ENCODE measurements around the gene ADCK2.
"Not testable (repeated sequence)": the region's sequence is repeated elsewhere in the genome, so short reads cannot be mapped to it uniquely, and the experiment has no call there.

The ADCK2 gene

GRCh38 chr7:140675726-140676125 is 3.0 kb downstream of the ADCK2 start:
- FAIRE-seq: no peak

- no peak for FAIRE-seq
Observed at GRCh38 chr7:140676306-140676705, 3.6 kb downstream of the ADCK2 start.

- FAIRE-seq: not testable (repeated sequence)
Observed at GRCh38 chr7:140676956-140677355, 4.2 kb downstream of the ADCK2 start.

GRCh38 chr7:140677496-140677895 is 4.8 kb downstream of the ADCK2 start:
- FAIRE-seq: no peak

GRCh38 chr7:140678081-140678815 is 5.5 kb downstream of the ADCK2 start:
- no peak for FAIRE-seq

GRCh38 chr7:140678816-140679130 is 6.0 kb downstream of the ADCK2 start:
- FAIRE-seq: no peak

- no peak for FAIRE-seq
Observed at GRCh38 chr7:140679186-140679585, 6.4 kb downstream of the ADCK2 start.

- no peak for FAIRE-seq
Observed at GRCh38 chr7:140680886-140681285, 8.1 kb downstream of the ADCK2 start.

GRCh38 chr7:140681766-140682165 is 9.0 kb downstream of the ADCK2 start:
- FAIRE-seq: no peak

GRCh38 chr7:140683657-140684056 is 10.9 kb downstream of the ADCK2 start:
- no peak for FAIRE-seq

- FAIRE-seq: no peak
Observed at GRCh38 chr7:140684066-140684950, 11.6 kb downstream of the ADCK2 start.

GRCh38 chr7:140685407-140686087 is 12.8 kb downstream of the ADCK2 start:
- FAIRE-seq: no peak

GRCh38 chr7:140686921-140687320 is 14.2 kb downstream of the ADCK2 start:
- FAIRE-seq: no peak

- no peak for FAIRE-seq
Observed at GRCh38 chr7:140688341-140688740, 15.6 kb downstream of the ADCK2 start.

- no peak for FAIRE-seq
Observed at GRCh38 chr7:140689199-140690152, 16.7 kb downstream of the ADCK2 start.

GRCh38 chr7:140691376-140692045 is 18.8 kb downstream of the ADCK2 start:
- no peak for FAIRE-seq

GRCh38 chr7:140693849-140694248 is 21.1 kb downstream of the ADCK2 start:
- FAIRE-seq: not testable (repeated sequence)

- FAIRE-seq: no peak
Observed at GRCh38 chr7:140694592-140694991, 21.8 kb downstream of the ADCK2 start.

GRCh38 chr7:140695381-140695780 is 22.6 kb downstream of the ADCK2 start:
- FAIRE-seq: no peak

GRCh38 chr7:140696024-140696679 is 23.4 kb downstream of the ADCK2 start:
- FAIRE-seq: no peak

Data from endometrium (tissue), 2 donors.